ENCODE data around the gene CHN2.

- TF ChIP-seq TAF1 (IDR thresholded peaks at IDR 0.05; ENCODE audit: borderline replicate concordance, low read depth, low read length) (no peak), POLR2A (IDR thresholded peaks at IDR 0.05; ENCODE audit: low read depth, low read length) (no peak)
These were observed 33.9 kb downstream of the CHN2 start for GRCh38 chr7:29228289-29229011.

All from GM12892 (cell line).